Fibroblast of peridontal ligament (primary cell): Measurements from ENCODE around the gene CAMTA1.

Experiments used
- DNase-seq: peaks from one replicate; pipeline ENCODE4 v3.0.0-alpha.2; 2010; ENCODE audit errors: extremely low read depth

CAMTA1 gene

DNA sequence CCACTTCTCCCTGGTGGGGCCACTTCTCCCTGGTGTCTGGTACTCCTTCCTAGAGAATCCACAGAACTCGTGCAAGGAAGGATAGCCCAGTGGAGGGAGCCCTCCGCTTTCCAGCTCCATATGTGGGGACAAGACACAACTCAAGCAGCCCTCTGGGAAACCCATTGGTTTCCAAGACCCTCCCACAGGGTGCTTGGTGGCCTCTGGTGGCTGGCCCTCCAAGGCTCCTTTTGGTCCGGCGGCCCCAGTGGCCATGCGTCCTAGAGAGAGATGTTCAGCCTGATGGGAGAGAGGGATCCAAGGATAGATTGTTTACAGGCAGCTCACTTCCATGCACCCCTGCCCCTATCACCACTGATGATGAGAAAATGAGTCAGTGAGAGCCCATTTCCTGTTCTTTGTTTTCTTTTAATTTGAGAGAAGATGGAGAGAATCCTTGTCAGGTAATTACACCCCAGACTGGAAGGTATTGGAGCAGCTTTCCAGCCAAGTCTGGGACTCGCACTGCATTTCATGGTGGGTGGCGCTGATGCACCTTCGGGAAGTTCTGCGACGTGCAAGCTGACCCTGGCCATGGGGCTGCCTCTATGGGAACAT is 499.7 kb downstream of the CAMTA1 start:
- DNase-seq = no peak

DNA sequence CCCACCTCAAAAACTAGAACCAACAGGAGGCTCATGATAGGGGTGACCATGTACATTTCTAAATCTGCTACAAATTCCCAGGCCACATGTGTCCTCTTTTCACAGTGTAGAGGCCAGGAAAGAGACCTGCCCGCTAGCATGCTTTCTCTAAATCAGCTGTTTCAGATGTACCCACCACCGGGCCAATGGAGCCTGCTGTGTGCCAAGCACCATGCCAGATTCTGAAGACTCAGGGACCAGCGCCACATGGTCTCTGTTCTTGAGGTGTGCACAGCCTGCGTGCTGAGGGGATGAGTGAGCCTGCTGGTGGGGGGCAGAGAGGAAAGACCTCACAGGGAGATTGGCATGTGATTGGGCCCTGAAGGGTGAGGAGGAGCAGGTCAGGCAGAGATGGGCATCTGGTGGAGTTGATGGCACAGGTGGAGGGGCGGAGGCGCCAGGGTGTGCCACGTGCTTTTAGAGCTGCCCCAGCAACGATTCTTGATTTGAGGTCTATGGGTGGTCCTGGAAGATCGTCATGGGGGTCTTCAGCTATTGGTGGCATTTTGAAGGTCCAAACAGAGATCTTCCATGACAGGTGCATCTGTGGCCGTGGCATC is 500.7 kb downstream of the CAMTA1 start:
- DNase-seq = no peak

DNA sequence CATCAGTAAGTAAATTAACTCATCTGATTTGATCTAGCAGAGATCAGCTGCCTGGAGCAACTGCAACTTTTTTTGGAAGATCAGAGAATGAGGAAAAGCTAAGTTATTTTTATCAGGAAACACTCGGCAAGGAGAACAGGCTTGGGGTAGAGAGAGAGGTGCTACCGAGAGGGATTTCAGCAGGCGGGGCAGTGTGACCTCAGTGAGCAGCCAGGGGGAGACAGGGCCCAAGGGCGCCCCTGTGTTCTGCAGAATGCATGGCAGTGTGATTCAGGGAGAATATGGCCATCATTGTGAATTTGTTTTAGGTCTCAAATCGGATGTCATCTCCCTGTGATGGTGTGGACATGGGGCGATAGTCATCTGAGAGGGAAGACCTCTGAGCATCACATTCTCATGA is 501.8 kb downstream of the CAMTA1 start:
- no peak for DNase-seq

DNA sequence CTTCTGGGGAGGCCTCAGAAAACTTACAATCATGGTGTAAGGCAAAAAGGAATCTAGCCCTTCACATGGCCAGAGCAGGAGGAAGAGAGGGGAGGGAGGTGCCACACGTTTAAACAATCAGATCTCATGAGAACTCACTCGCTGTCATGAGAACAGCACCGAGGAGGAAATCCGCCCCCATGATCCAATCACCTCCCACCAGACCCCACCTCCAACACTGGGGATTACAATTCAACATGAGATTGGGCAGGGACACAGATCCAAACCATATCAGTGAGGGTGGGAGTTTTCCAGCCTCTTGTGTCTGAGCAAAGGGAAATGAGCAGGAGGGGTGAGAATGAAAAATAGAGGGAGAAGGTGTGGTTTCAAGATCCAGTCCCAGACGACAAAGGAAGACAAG is 503.7 kb downstream of the CAMTA1 start:
- no peak for DNase-seq

DNA sequence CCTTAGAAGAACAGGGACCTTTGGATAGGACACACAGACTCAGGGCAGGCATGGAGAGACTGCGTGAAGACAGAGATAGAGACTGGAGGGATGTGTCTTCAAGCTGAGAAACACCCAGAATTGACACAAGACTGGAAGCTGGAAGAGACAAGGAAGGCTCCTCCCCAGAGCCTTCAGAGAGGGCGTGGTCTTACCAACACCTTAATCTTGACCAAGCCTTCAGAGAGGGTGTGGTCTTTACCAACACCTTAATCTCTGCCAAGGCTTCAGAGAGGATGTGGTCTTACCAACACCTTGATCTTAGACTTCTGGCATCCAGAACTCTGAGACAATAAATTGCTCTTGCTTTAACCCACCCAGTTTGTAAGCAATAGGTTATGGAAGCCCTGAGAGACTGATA is 504.4 kb downstream of the CAMTA1 start:
- no peak for DNase-seq

DNA sequence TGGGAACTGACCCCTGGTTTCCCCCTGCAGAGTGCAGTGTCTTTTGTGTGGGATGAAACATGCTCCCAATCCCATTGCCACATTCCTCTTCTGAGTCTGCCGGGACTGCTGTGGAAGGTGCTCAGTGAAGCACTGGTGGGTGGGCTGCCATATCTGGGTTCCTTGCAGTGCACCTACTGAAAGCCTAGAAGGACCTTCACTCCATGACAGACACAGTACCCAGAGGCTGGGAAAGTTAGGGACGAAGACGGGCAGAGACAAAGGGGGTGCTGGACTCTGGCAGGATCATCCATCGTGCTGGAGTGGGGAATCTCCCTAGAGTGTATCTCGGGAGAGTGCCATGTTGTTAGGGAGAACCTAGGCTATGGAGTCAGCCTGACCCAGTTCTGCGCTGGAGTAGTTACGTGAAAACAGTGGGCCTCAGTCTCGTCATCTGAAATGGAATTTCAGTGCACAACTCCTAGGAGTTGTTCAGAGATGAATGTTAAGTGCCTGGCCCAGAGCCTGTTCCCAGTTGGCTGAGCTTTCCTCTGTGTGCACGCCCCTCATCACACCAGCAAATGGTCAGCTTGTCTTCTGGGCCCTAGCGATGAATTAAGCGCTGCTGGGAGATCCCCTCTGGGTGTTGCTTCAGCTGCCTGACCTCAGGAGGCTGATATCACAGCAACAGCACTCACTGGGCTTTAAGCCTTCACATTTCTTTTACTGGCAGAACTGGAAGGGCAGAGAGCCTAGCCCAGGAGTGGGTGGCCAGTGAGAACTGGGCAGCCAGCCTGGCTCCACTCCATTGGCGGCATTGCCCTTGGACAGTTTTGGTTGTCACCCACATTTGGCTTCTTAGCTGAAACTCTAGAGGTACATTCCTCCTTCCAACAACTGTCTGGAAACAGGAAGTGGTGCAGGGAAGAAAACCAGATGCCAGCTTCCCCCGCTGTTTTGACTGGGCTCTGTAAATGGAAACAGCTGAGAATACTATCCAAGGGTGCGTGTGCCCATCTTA is 506.0 kb downstream of the CAMTA1 start:
- DNase-seq = peak; percentile 61

DNA sequence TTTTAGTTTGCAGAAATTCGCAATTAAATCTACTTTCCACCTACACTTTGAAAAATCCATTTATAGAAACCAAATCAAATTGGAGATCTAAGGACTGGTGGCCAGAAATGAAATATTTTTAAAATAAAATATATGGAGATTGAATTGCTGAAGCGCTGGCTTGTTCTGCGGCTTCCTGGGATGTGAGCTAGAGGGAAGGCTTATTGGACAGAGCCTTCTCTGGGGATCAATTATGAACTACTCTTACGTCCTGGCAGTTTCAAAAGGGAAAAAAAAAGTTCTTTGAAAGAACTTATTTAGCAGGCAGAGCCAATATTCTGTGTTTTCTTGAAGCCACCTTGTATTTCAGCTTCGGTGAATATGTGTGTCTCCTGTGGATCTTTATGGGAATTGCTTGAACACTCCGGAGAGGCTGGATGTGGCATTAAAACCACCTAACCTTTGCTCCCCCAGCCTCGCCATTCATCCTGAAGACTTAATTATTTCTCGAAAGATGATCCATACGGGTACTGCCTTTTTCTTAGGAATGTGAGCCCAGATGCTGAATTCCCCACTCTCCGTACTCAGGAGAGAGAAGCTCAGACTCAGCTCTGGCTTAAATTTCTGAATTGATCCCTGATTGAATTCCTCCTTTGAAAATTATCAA is 506.9 kb downstream of the CAMTA1 start:
- DNase-seq = peak; percentile 67

DNA sequence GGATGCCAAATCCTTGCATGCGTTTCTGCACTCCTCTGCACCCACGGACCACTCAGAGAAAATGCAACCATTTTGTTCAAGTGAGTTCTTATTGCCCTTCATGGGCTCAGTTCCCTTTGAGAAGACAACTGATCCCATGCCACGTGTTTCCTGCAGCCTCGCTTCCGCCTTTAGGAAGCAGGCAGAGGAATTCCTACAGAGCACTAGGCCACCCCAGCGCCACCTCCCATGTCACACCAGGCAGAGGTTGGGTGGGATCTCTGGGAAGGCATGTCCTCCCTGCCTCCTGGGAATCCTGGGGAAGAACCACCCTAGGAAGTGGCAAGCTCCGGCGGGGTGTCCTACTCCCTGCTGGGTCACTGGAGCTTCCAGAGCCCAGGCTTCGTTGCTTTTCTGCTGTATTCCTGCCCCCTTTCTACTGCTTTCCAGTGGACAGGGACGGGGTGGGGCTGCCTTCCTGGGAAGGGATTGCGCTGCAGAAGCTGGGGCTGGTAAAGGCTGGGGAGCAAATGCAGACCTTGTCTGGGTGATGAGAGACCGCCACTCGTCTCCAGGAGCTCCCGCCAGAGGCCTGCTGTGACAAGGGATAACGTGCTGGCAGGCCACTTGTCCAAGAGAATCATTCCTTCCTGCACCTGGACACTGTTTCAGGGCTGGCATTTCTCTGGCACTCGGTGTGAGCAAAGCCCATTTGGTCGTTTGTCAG is 507.6 kb downstream of the CAMTA1 start:
- no peak for DNase-seq

DNA sequence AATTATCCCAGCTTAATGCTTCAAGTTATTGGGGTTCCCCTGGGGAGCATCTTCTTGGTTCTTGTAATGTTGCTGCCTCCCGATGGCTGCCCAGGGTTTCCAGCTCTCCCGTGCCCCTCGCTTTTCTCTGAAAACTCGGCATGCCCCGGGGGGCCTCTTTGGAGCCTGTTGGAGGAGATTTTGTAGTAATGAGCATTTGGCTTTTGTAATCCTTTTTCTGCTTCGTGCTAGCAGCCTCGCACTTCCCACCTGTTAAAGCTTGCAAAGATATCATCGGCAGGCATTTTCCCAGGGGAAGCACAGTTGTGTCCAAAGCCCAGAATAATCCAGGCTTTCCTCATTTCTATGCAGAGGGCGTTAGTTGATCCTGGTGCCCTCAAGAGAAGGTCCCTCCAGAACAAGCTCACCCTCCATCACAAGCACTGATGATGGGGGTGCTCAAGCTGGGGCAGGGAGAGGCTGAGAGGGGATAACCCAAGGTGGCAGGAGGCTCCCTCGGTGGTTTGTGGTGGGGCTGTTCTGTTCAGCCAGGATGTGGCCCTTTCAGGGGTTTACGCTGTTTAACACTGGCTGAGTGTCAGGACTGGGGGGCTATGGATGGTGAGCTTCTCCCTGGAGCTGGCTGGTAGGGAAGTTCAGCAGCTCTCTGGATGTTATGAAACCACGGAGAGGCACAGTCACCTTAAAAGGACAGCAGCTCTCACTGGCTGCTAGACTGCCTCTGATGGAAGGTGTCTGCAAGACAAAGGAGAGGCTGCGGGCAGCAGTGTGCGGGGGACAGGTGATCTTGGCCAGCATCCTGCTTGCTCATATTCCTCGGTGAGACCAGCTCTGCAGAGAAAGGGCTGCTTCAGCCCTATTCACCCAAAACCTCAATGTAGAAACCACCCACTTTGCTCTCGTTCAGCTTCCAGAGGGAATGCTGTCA is 508.7 kb downstream of the CAMTA1 start:
- DNase-seq = no peak

DNA sequence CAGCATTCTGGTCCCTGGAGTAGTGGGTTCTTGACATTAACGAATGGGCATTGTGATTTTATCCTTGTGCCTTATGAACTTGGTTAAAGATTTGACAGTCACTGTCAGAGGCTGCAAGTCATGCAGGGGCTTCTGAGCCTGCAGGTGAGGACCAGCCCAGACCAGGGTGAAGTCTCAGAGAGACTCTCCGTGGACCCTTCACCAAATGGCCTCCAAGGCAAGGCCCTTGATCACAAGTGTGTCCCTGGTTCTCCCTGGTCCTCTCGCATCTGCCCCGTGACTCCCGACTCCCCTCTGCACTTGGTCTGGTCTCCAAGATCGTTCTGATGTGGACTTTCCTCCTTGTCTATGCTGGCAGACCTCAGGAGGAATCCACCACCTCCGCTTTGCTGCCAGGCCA is 509.4 kb downstream of the CAMTA1 start:
- no peak for DNase-seq

DNA sequence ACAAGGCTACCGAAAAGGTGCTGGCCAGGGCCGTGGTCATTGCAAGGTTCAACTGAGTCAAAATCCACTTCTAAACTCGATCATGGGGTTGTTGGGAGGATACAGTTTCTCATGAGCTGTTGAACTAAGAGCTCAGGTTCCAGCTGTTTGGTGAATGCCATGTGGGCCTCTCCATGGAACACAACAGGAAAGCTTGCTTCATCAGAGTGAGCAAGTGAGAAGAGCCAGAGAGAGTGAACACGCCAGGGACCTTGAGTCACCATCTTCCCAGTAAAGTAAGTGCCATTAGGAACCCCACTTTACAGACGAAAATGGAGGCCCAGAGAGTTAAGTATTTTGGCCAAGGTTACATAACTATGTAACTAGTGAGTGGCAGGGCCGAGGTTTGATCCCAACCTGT is 510.7 kb downstream of the CAMTA1 start:
- no peak for DNase-seq

DNA sequence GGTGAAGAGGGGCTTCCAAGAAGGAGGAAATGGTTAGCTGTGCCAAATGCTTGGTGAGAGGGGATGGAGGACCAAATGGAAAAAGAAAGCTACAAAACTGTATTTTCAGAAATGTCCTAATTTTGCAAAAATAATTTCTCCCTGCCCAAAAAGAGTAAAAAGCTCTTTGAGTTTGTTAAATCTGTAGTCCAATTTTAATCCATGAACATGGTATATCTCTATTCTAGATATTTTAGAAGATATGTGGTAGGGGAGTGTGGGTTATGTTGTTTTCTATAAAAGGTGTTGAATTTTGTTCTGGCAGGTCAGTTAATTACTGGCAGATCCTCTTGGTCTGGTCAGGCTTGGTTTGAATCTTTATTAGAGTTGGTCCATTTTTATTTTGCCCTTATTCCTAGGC is 511.7 kb downstream of the CAMTA1 start:
- no peak for DNase-seq

DNA sequence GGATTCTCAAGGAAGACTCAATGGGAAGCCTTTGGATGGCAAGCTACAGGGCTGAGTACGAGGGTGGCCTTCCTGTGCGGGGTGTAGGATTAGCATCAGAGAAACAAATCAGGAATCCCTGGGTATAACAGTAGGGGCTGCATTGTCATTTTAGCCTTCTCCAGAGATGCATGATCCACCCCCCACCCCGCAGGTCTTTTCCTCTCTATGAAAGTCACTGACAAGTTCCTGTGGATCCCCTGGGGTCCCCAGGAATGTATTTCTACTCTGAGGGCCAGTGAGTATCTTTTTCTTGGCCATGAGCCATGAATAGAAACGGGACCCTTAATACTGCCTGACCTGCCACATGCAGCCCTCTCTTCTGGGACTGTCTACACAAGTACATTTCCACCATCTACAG is 512.9 kb downstream of the CAMTA1 start:
- no peak for DNase-seq

DNA sequence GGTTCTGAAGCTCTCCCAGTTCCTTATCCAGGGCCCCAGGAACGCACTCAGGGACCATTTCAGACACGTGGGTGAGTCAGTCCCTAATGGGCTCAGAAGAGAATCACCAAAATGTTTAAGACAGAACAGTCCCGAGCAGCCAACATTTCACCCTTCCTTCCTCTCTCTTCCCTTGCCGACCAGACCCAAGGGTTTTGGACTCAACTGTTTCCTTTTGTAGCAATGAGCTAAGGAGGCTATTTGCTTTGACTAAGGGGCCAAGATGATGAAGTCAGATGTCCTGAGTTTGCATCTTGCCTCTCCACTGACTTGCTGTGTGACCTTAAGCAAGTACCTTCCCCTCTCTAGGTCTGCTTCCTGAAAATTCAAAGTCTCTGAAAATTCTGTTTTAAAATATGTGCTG is 513.5 kb downstream of the CAMTA1 start:
- peak; percentile 70 for DNase-seq

DNA sequence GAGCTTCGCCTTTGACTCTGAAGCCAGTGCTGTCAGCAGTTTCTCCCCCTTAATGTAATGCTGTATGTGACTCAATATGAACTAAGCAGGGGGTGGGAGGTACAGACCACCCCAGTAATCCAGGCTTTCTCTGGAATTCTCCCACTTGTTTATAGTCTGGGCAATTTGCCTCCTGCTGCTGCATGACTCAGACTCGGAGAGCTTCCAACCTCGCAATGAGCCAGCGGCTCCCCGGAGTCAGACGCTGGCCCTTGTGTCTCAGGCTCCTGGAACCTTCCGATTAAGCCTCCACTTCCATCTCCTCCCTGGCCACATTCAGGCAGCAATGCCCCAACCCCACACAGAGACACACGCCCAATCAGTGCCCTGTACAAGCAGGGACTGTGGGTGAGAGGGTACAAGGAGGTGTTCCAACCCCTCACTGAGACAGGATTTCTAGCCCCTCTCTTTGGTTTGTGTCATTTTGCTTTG is 514.1 kb downstream of the CAMTA1 start:
- peak; percentile 98 for DNase-seq

DNA sequence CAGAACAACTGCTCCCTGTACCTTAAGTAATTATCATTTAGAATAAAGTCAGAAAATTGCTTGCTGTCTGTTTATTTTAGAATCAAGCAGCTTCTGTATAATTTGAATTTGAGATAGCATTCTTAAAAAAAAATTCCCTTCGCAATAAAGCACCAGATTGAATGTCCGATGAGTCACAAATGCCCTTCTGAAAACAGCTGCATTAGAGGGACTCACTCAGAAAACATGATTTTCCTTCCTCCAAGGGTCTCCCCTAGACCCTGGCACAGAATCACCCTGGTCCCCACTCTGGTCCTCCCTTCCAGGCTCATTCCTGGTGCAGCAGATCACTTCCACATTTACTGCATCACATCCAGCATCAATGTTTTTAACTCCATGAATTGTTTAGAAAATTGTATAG is 514.7 kb downstream of the CAMTA1 start:
- DNase-seq = peak; percentile 93

DNA sequence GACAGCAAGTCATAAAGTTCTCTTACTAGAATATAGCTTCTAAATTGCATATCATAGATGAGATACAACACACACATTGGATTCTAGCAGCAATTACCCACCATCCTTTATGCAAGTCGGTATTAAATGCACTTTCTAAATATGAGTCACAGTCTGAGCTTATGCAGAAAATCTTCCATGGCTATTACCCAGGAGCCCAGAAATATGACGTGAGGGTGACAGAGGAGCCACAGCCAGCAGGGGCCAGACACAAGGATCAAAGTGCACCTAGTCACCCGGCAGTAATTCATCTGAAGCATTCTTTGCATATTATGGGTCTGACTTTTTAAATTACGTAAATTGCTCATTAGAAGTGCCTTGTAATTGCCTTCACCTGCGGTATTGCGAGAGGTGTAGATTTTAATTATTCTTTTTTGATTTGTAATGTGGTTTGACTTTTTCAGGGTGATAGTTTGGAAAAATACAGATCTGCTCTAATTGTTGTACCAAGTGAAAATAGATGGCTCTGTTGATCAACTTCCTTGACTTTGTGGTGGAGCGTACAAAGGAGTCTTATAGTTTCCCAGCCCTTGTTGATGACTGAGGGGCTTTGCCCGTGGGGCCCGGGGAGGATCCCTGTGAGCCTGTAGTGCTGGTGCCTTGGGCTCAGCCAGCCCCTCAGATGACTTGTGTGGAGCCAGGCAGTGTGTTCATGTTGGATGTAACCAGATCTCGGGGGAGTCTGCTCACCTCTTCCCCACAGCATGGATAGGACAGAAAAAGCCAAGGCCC is 515.8 kb downstream of the CAMTA1 start:
- DNase-seq = peak; percentile 70

DNA sequence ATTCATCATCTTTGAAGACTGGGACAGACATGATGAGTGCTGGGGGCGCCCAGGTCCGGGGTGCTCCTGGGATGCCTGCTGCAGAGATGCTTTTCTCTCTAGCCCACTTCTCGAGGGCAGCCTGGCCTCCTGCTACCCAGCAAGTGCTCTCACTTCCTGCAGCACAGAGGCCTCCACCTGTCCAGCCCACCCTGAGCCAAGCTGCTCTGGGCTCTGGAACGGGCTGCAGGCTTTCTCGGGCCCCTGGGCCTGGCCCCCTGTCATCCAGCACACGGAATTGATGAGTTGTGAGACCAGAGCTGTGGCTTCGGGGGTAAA is 516.4 kb downstream of the CAMTA1 start:
- DNase-seq = no peak

DNA sequence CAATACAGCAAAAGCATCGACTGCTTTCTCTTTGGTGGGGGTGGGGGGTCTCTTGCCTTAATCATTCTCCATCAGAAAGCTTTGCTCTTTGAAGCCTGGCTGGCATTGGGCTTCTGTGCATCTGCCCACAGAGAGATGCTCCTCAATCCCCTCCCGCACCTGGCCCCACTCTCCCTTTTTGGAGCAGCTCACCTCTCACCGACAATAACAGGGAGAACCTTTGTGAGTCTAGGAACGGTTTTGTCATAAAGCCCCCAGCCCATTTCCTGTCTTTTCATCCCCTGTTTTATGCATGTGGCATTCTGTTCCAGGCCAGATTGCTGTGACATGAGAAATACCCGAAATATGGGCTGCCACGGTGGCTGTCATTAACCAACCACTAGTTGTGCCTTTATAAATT is 516.9 kb downstream of the CAMTA1 start:
- DNase-seq = no peak

DNA sequence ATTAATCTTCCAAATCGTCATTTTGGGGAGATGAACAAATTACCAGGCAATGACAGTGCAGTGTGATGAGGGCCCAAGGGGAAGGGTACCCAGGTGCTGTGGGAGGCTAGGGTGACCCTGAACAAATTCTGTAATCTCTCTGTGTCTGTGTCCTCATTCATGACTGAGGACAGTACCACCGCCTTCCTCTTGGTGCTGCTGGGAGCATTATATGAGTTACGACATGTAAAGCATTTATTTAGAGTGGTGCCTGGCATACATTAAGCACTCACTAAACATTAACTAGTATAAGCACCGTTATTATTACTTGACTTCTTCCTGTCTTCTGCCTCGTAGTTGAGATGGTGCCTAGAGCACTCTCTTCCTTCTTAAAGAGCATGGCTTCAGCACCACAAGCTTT is 517.6 kb downstream of the CAMTA1 start:
- no peak for DNase-seq
